Neuronal stem cell (in vitro differentiated cells): ENCODE data around the gene ZNF10.

Source experiments
- DNase-seq: peaks from one replicate; pipeline ENCODE4 v3.0.0-alpha.2; 2013; ENCODE audit warnings: low spot score
- H2AFZ ChIP-seq: one replicate; pipeline ENCODE4 v1.6.1; 2013; ENCODE audit warnings: mild to moderate bottlenecking, low read length, inconsistent platforms
- H2AK5ac ChIP-seq: 2 replicates; pipeline ENCODE4 v1.6.1; 2013; ENCODE audit warnings: low read depth, mild to moderate bottlenecking, inconsistent platforms, low read length, moderate library complexity, mixed read lengths
- H2BK120ac ChIP-seq: 2 replicates; pipeline ENCODE4 v1.6.1; 2013; ENCODE audit warnings: low read depth, mild to moderate bottlenecking, inconsistent platforms, low read length, moderate library complexity, mixed read lengths
- H2BK12ac ChIP-seq: one replicate; pipeline ENCODE4 v1.6.1; 2013; ENCODE audit warnings: low read length, inconsistent platforms
- H2BK15ac ChIP-seq: 2 replicates; pipeline ENCODE4 v1.6.1; 2013; ENCODE audit warnings: mild to moderate bottlenecking, low read length, inconsistent platforms, mixed read lengths
- H2BK5ac ChIP-seq: one replicate; pipeline ENCODE4 v1.6.1; 2013; ENCODE audit warnings: inconsistent platforms, mild to moderate bottlenecking, low read length, moderate library complexity
- H3K14ac ChIP-seq: one replicate; pipeline ENCODE4 v1.6.1; 2013; ENCODE audit warnings: low read length, inconsistent platforms
- H3K18ac ChIP-seq: 2 replicates; pipeline ENCODE4 v1.6.1; 2013; ENCODE audit warnings: low read length, inconsistent platforms
- H3K23ac ChIP-seq: 2 replicates; pipeline ENCODE4 v1.6.1; 2013; ENCODE audit warnings: low read depth, mild to moderate bottlenecking, mixed read lengths, low read length, inconsistent platforms; ENCODE audit not compliant: poor library complexity
- H3K27ac ChIP-seq: replicated peaks from 3 replicates; pipeline ENCODE4 v1.5.1; 2013; ENCODE audit warnings: low read length, inconsistent platforms
- H3K27me3 ChIP-seq, 3 experiments: 2 replicates each; pipeline ENCODE4 v1.6.1; 2013; ENCODE audit warnings: low read length in 3 of 3, mild to moderate bottlenecking in 2 of 3, inconsistent platforms in 1 of 3, low read depth in 1 of 3, mixed read lengths in 1 of 3, moderate library complexity in 1 of 3; ENCODE audit not compliant: control insufficient read depth in 3 of 3, insufficient read depth in 3 of 3
- H3K36me3 ChIP-seq, 2 donors: replicated peaks in 1 of 2; 2 replicates each; pipeline ENCODE4 v1.6.1; 2013; ENCODE audit warnings: low read length in 2 of 2; ENCODE audit not compliant: control insufficient read depth in 2 of 2, insufficient read depth in 2 of 2
- H3K4ac ChIP-seq: 2 replicates; pipeline ENCODE4 v1.6.1; 2013; ENCODE audit warnings: inconsistent platforms, mild to moderate bottlenecking, low read length, moderate library complexity
- H3K4me1 ChIP-seq, 2 donors: 1 replicate in 1 of 2; 2 replicates in 1 of 2; pipeline ENCODE4 v1.6.1; 2013; ENCODE audit warnings: low read length in 2 of 2, low read depth in 1 of 2; ENCODE audit not compliant: control insufficient read depth in 2 of 2, insufficient read depth in 1 of 2
- H3K4me2 ChIP-seq: one replicate; pipeline ENCODE4 v1.6.1; 2013; ENCODE audit warnings: mild to moderate bottlenecking, low read length, inconsistent platforms; ENCODE audit not compliant: insufficient read depth, poor library complexity, severe bottlenecking
- H3K4me3 ChIP-seq, 2 donors: 2 replicates each; pipeline ENCODE4 v1.5.1; 2013; ENCODE audit warnings: low read length in 2 of 2, mild to moderate bottlenecking in 2 of 2, inconsistent platforms in 1 of 2, moderate library complexity in 1 of 2
- H3K79me1 ChIP-seq: one replicate; pipeline ENCODE4 v1.6.1; 2013; ENCODE audit warnings: low read depth, mild to moderate bottlenecking, inconsistent platforms, low read length, moderate library complexity
- H3K9ac ChIP-seq: one replicate; pipeline ENCODE4 v1.6.1; 2013; ENCODE audit warnings: mild to moderate bottlenecking, low read depth, low read length, inconsistent platforms; ENCODE audit not compliant: poor library complexity
- H3K9me3 ChIP-seq, 2 donors: replicated peaks in 1 of 2; 2 replicates each; pipeline versions ENCODE3 to v1.6.1; 2013; ENCODE audit warnings: low read length in 2 of 2, mild to moderate bottlenecking in 2 of 2, inconsistent platforms in 1 of 2, low read depth in 1 of 2, mixed read lengths in 1 of 2, moderate library complexity in 1 of 2; ENCODE audit not compliant: control insufficient read depth in 2 of 2, insufficient read depth in 1 of 2
- H4K8ac ChIP-seq: one replicate; pipeline ENCODE4 v1.6.1; 2013; ENCODE audit warnings: low read depth, mild to moderate bottlenecking, inconsistent platforms, low read length, moderate library complexity
- H4K91ac ChIP-seq: one replicate; pipeline ENCODE4 v1.6.1; 2013; ENCODE audit warnings: low read length, low read depth, mild to moderate bottlenecking, inconsistent platforms; ENCODE audit not compliant: poor library complexity
- WGBS, 2 donors: extraction: QIAGEN DNeasy Blood & Tissue Kit; methylation state at CpG; one replicate each; pipeline ENCODE4 v1.1.7; 2013; ENCODE audit warnings: missing lambda C conversion rate in 2 of 2, mixed read lengths in 1 of 2; ENCODE audit not compliant: insufficient read length in 2 of 2, insufficient replicate concordance in 1 of 2; ENCODE audit errors: extremely low coverage in 2 of 2; 5-methylcytosine and 5-hydroxymethylcytosine counted together

The ZNF10 gene

GRCh38 chr12:133192847-133193246, 62.4 kb downstream of the ZNF10 start:
- DNase-seq = no peak
- Histone ChIP-seq H2AK5ac (no peak overlapping the region), H3K27ac (no peak overlapping the region), H3K9me3 (peaks cover 51 to 88% of the 10 kb centered on the region in 2 donors), H3K4me2 (no peak overlapping the region), H3K79me1 (no peaks in the 10 kb centered on the region), H4K91ac (no peak overlapping the region), H2BK12ac (no peak overlapping the region), H3K18ac (no peak overlapping the region), H3K36me3 (peaks cover 58 to 89% of the 10 kb centered on the region in 2 donors), H2BK120ac (no peak overlapping the region), H3K23ac (no peak overlapping the region), H3K4me3 (no peak overlapping the region), H2BK5ac (no peak overlapping the region), H3K4me1 (no peaks in the 10 kb centered on the region), H2AFZ (no peak overlapping the region), H2BK15ac (no peak overlapping the region), H3K14ac (no peak overlapping the region), H3K9ac (no peak overlapping the region), H3K27me3 (no peaks in the 10 kb centered on the region), H4K8ac (no peak overlapping the region), H3K4ac (no peak overlapping the region)
- WGBS, 2 donors = no CpG with 5 or more reads among the region's 5 CpGs

GRCh38 chr12:133201888-133202287, 71.5 kb downstream of the ZNF10 start:
- Histone ChIP-seq H2AK5ac (no peak overlapping the region), H3K9me3 (peaks cover 37 to 69% of the 10 kb centered on the region in 2 donors), H3K36me3 (peaks cover 24 to 66% of the 10 kb centered on the region in 2 donors), H3K9ac (no peak overlapping the region), H2BK120ac (no peak overlapping the region), H3K14ac (no peak overlapping the region), H3K18ac (no peak overlapping the region), H3K23ac (no peak overlapping the region), H4K91ac (no peak overlapping the region), H3K79me1 (no peaks in the 10 kb centered on the region), H2BK12ac (no peak overlapping the region), H3K27me3 (no peaks in the 10 kb centered on the region), H3K4me3 (no peak overlapping the region), H2BK5ac (no peak overlapping the region), H2BK15ac (no peak overlapping the region), H2AFZ (no peak overlapping the region), H3K4ac (no peak overlapping the region), H3K4me2 (no peak overlapping the region), H3K4me1 (no peaks in the 10 kb centered on the region), H4K8ac (no peak overlapping the region), H3K27ac (no peak overlapping the region)
- WGBS, 2 donors = no CpG with 5 or more reads among the region's 2 CpGs
- DNase-seq = no peak

DNA sequence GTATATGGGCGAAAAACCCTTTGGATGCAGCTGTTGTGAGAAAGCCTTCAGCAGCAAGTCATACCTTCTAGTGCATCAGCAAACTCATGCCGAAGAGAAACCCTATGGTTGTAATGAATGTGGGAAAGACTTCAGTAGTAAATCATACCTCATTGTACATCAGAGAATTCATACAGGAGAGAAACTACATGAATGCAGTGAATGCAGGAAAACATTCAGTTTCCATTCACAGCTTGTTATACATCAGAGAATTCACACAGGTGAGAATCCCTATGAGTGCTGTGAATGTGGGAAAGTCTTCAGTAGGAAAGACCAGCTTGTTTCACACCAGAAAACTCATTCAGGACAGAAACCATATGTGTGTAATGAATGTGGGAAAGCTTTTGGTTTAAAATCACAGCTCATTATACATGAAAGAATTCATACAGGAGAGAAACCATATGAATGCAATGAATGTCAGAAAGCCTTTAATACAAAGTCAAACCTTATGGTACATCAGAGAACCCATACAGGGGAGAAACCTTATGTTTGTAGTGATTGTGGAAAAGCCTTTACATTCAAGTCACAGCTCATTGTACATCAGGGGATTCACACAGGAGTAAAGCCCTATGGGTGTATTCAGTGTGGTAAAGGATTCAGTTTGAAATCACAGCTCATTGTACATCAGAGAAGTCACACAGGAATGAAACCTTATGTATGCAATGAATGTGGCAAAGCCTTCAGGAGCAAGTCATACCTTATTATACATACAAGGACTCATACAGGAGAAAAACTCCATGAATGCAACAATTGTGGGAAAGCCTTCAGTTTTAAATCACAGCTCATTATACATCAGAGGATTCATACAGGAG, 72.3 kb downstream of the ZNF10 start:
- Histone ChIP-seq H4K8ac (no peak overlapping the region), H3K4me2 (no peak overlapping the region)

GRCh38 chr12:133203344-133204263, 73.2 kb downstream of the ZNF10 start:
- Histone ChIP-seq H3K23ac (no peak overlapping the region), H2AFZ (no peak overlapping the region), H3K18ac (no peak overlapping the region), H3K79me1 (no peaks in the 10 kb centered on the region), H2BK5ac (no peak overlapping the region), H3K4ac (no peak overlapping the region), H3K27me3 (no peaks in the 10 kb centered on the region), H3K4me2 (no peak overlapping the region), H3K9me3 (peaks cover 42 to 83% of the 10 kb centered on the region in 2 donors), H2BK120ac (no peak overlapping the region), H3K36me3 (peaks cover 24 to 67% of the 10 kb centered on the region in 2 donors), H3K27ac (no peak overlapping the region), H2AK5ac (no peak overlapping the region), H4K91ac (no peak overlapping the region), H3K14ac (no peak overlapping the region), H2BK15ac (no peak overlapping the region), H3K4me3 (no peak overlapping the region), H3K9ac (no peak overlapping the region), H3K4me1 (no peaks in the 10 kb centered on the region), H2BK12ac (no peak overlapping the region), H4K8ac (no peak overlapping the region)
- no CpG with 5 or more reads among the region's 7 CpGs for WGBS, 2 donors
- DNase-seq = no peak

More for the DNA sequence above, 72.3 kb downstream of the ZNF10 start:
- Histone ChIP-seq H4K91ac (no peak overlapping the region), H3K23ac (no peak overlapping the region), H2BK15ac (no peak overlapping the region), H3K18ac (no peak overlapping the region), H3K4me3 (no peak overlapping the region), H3K4ac (no peak overlapping the region), H3K9ac (no peak overlapping the region), H3K14ac (no peak overlapping the region), H3K9me3 (peaks cover 37 to 75% of the 10 kb centered on the region in 2 donors), H3K27ac (no peak overlapping the region), H2AK5ac (no peak overlapping the region), H3K4me1 (no peaks in the 10 kb centered on the region), H2BK120ac (no peak overlapping the region), H2BK12ac (no peak overlapping the region), H3K36me3 (peaks cover 24 to 67% of the 10 kb centered on the region in 2 donors), H3K79me1 (no peaks in the 10 kb centered on the region), H3K27me3 (no peaks in the 10 kb centered on the region), H2BK5ac (no peak overlapping the region), H2AFZ (no peak overlapping the region)
- no peak for DNase-seq
- WGBS, 2 donors = no CpG with 5 or more reads among the region's 2 CpGs
